HL-60 (cell line): ENCODE results near the gene TIAM1.

Source experiments
- DNase-seq, 2 experiments: peaks; one replicate each; pipeline ENCODE4 v3.0.0-alpha.2; 2010 to 2020; ENCODE audit warnings: low read depth in 1 of 2, low spot score in 1 of 2
- H3K27ac ChIP-seq: fragments of 250-450 bp; sonication (Bioruptor Pico); replicated peaks from 2 replicates; pipeline ENCODE4 v1.5.1; 2020; ENCODE audit warnings: mild to moderate bottlenecking, moderate library complexity
- H3K27me3 ChIP-seq: fragments of 250-450 bp; sonication (Bioruptor Pico); 2 replicates; pipeline ENCODE4 v1.5.1; 2021; ENCODE audit warnings: mild to moderate bottlenecking, moderate library complexity; ENCODE audit not compliant: insufficient read depth, poor library complexity, severe bottlenecking
- H3K4me3 ChIP-seq: replicated peaks from 2 replicates; pipeline ENCODE4 v1.5.1; 2011; ENCODE audit warnings: mild to moderate bottlenecking, control low read depth, low read length; ENCODE audit not compliant: insufficient read depth
- CTCF ChIP-seq: IDR thresholded peaks from one replicate; pipeline ENCODE4 v1.5.1; 2011; ENCODE audit warnings: low read length, control low read depth, inconsistent platforms; ENCODE audit not compliant: insufficient read depth
- GABPA ChIP-seq: IDR thresholded peaks from 2 replicates; pipeline ENCODE4 v1.6.1; 2012; ENCODE audit warnings: low read depth
- POLR2AphosphoS5 ChIP-seq: IDR thresholded peaks from 2 replicates; pipeline ENCODE4 v1.6.1; 2012; ENCODE audit warnings: low read depth
- REST ChIP-seq: IDR thresholded peaks from 2 replicates; pipeline ENCODE4 v1.6.1; 2012; ENCODE audit warnings: low read depth; ENCODE audit not compliant: insufficient replicate concordance
- SPI1 ChIP-seq: IDR thresholded peaks from 2 replicates; pipeline ENCODE4 v1.6.1; 2012; ENCODE audit warnings: low read depth, mild to moderate bottlenecking, borderline replicate concordance

The TIAM1 gene

GRCh38 chr21:31275901-31276300 lies 68.2 kb downstream of the TIAM1 start:
- H3K27me3 ChIP-seq = no peaks in the 10 kb centered on the region
- H3K27ac ChIP-seq = no peak overlapping the region
- H3K4me3 ChIP-seq = no peak overlapping the region
- TF ChIP-seq GABPA (no peak), SPI1 (no peak), POLR2AphosphoS5 (no peak), REST (no peak), CTCF (no peak)
- no peak for DNase-seq

GRCh38 chr21:31273278-31273677 lies 70.8 kb downstream of the TIAM1 start:
- Histone ChIP-seq H3K27me3 (no peaks in the 10 kb centered on the region), H3K4me3 (no peak overlapping the region), H3K27ac (no peak overlapping the region)
- TF ChIP-seq GABPA (no peak), CTCF (no peak), POLR2AphosphoS5 (no peak), SPI1 (no peak), REST (no peak)
- DNase-seq = no peak

- Histone ChIP-seq H3K4me3 (no peak overlapping the region), H3K27me3 (no peaks in the 10 kb centered on the region), H3K27ac (no peak overlapping the region)
- DNase-seq = no peak
- TF ChIP-seq CTCF (no peak), REST (no peak), POLR2AphosphoS5 (no peak), SPI1 (no peak), GABPA (no peak)
Measured at GRCh38 chr21:31268090-31268489, 76.0 kb downstream of the TIAM1 start.
